Chondrocyte (in vitro differentiated cells): ENCODE measurements around the gene SPON1. TPM values are rescaled to one million over a fixed set of nuclear protein-coding genes. Genes with fewer than 3 reads are reported as not detected.

ENCODE experiments used
- DNase-seq: peaks from one replicate; pipeline ENCODE4 v3.0.0; 2021; ENCODE audit warnings: mixed read lengths, low spot score
- H3K27ac Mint-ChIP-seq: one replicate; pipeline ENCODE4 v1.8.0; 2021; ENCODE audit warnings: mild to moderate bottlenecking, moderate library complexity, mixed read lengths; ENCODE audit not compliant: unreplicated experiment
- H3K27me3 Mint-ChIP-seq: 2 replicates; pipeline ENCODE4 v1.8.0; 2021; ENCODE audit warnings: low read depth, mixed read lengths
- H3K36me3 Mint-ChIP-seq: 2 replicates; pipeline ENCODE4 v1.8.0; 2021; ENCODE audit warnings: low read depth, mixed read lengths
- H3K4me1 Mint-ChIP-seq: 2 replicates; pipeline ENCODE4 v1.8.0; 2021; ENCODE audit warnings: low read depth, mild to moderate bottlenecking, mixed read lengths
- H3K4me3 Mint-ChIP-seq: one replicate; pipeline ENCODE4 v1.8.0; 2021; ENCODE audit warnings: mild to moderate bottlenecking, moderate library complexity, mixed read lengths; ENCODE audit not compliant: unreplicated experiment
- H3K9me3 Mint-ChIP-seq: 2 replicates; pipeline ENCODE4 v1.8.0; 2021; ENCODE audit warnings: low read depth, mixed read lengths
- total RNA-seq: library from RNA; stranded (reverse); gene quantifications from 3 replicates; pipeline ENCODE4 v1.2.1, GENCODE V29; 2021
- TF ChIP-seq, protein P1 (sequence below): fragments of 200-600 bp; sonication (generic); IDR thresholded peaks from 2 replicates; pipeline ENCODE4 v1.5.0; 2021; ENCODE audit warnings: antibody characterized with exemption, mild to moderate bottlenecking, moderate library complexity

The SPON1 gene
- total RNA-seq, 1 donor from 2014 or later: 0.10 TPM

DNA sequence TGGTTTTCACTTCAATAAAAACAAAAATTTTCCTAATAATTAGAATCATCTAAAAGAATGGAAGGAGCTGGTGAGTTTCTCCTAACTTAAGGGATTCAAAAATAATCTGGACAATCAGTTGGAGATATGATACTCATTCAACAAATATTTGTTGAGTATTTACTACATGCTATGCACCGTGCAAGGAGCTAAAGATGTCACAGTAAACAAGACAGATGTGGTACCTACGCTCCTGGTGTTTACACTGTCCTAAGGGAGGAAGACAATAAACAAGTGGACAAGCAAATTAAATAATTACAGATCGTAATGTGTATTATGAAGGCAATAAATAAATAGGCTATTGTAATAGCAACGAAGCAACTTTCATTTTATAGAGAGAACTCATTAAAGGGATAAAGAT, 9.9 kb upstream of the SPON1 start:
- TF ChIP-seq, protein P1, sequence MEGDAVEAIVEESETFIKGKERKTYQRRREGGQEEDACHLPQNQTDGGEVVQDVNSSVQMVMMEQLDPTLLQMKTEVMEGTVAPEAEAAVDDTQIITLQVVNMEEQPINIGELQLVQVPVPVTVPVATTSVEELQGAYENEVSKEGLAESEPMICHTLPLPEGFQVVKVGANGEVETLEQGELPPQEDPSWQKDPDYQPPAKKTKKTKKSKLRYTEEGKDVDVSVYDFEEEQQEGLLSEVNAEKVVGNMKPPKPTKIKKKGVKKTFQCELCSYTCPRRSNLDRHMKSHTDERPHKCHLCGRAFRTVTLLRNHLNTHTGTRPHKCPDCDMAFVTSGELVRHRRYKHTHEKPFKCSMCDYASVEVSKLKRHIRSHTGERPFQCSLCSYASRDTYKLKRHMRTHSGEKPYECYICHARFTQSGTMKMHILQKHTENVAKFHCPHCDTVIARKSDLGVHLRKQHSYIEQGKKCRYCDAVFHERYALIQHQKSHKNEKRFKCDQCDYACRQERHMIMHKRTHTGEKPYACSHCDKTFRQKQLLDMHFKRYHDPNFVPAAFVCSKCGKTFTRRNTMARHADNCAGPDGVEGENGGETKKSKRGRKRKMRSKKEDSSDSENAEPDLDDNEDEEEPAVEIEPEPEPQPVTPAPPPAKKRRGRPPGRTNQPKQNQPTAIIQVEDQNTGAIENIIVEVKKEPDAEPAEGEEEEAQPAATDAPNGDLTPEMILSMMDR: no peak
- Mint-ChIP-seq H3K4me1 (no peaks in the 10 kb centered on the region), H3K9me3 (no peaks in the 10 kb centered on the region), H3K4me3 (no peak overlapping the region), H3K27me3 (peaks cover 36% of the 10 kb centered on the region), H3K27ac (no peak overlapping the region), H3K36me3 (no peaks in the 10 kb centered on the region)
- DNase-seq: no peak

DNA sequence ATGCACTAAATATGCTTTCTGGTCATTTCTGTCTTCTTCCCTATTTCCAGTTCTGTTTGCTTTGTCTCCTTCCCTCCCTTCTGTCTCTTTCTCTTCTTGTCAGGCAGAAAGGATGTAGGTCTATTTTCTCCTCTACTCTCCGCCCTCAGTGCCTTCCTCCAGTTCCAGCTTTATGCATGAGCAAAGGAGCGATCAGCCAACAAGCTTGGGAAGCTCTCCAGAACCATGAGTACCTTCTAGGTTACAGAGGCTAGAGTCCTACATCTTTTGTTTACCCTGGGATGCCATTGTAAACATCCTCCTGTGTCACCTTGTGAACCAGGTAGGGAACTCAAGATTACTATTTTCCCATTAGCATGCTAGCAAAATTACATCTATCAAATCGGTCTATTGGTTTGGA, 7.9 kb upstream of the SPON1 start:
- no peaks in the 10 kb centered on the region for H3K36me3 Mint-ChIP-seq
- H3K27me3 Mint-ChIP-seq: peaks cover 41% of the 10 kb centered on the region
- H3K9me3 Mint-ChIP-seq: no peaks in the 10 kb centered on the region
- H3K4me1 Mint-ChIP-seq: no peaks in the 10 kb centered on the region
- no peak overlapping the region for H3K27ac Mint-ChIP-seq
- no peak overlapping the region for H3K4me3 Mint-ChIP-seq
- DNase-seq: no peak
- TF ChIP-seq, protein P1: no peak

DNA sequence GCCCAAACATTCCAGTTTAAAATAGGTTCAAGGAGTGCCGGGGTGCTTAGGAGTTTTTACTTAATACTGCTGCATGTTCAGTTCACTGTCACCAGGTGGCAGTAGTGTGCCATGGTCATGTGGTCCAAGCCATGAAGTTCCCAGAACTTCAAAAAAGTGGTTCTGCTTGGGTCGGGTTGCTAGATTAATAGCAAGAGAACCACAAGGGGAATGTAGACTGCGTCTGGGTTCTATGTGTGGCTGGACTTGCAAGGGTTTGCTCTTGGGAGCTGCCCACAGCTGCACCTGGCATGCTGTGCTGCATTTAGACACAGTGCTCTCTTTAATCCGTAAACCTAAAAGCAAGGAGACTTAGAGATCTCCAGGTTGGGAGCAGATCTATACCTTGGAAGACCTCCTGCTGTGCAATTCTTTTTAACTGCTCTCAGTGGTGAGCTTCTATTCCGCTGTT, 6.5 kb upstream of the SPON1 start:
- Mint-ChIP-seq H3K9me3 (no peaks in the 10 kb centered on the region), H3K4me3 (no peak overlapping the region), H3K27ac (no peak overlapping the region), H3K36me3 (no peaks in the 10 kb centered on the region), H3K27me3 (peaks cover 46% of the 10 kb centered on the region), H3K4me1 (no peaks in the 10 kb centered on the region)
- TF ChIP-seq, protein P1: peak; percentile 97
- no peak for DNase-seq

DNA sequence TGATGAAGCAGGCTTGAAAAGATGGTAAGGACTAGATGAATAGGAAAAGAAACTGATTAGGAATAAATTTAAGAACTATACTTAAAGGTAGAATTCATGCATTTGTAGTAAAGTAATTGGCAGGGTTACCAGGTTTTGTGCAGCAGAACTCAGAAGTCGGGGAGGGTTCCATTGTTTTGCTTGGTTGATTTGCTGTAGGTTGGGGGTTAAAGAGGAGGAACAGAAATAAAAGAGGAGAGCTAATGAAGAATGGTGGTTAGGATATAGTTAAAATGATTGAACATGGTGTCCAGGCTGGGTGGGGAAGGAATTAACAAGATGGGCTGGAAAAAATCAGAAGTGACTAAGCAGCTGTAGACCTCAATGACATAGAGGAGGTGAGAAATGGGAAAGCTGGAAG, 5.5 kb upstream of the SPON1 start:
- H3K4me3 Mint-ChIP-seq: no peak overlapping the region
- no peak for DNase-seq
- H3K36me3 Mint-ChIP-seq: no peaks in the 10 kb centered on the region
- H3K9me3 Mint-ChIP-seq: no peaks in the 10 kb centered on the region
- peaks cover 49% of the 10 kb centered on the region for H3K27me3 Mint-ChIP-seq
- no peaks in the 10 kb centered on the region for H3K4me1 Mint-ChIP-seq
- H3K27ac Mint-ChIP-seq: no peak overlapping the region
- TF ChIP-seq, protein P1: no peak

DNA sequence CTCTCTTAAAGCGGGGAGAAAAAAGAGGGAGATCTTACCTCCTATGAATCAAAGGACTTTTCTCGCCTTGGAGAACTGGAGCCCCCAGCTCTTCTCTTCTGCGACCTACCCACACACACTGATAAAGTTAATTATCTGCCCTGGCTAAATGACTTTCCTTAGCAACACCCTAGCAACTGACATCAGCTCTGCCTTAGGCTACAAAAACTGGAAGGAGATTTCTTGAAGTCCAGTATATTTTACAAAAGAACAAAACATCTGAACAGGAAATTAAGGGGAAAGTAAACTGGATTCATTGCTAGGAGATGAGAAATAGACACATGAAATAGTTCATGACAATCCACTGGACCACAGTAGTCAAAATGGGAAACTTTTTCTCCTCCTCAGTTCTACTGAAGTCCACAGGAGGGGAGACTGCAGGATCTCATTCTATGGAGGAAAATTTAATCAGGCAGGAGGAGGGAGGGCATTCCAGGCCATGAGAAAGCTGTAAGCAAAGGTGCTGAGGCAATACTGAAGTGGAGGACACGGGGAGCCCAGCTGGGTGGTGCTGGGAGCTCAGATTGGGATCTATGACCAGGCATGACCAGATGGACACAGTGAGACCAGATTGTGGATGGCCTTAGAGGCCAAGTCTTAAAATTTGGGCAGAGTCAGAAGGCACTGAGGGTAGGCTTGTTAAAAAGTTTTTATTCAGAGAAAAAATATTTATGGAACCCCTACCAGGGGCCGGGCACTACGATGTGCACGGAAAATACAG, 3.7 kb upstream of the SPON1 start:
- no peak overlapping the region for H3K4me3 Mint-ChIP-seq
- no peaks in the 10 kb centered on the region for H3K36me3 Mint-ChIP-seq
- H3K27me3 Mint-ChIP-seq: peaks cover 39% of the 10 kb centered on the region
- TF ChIP-seq, protein P1: no peak
- H3K4me1 Mint-ChIP-seq: peaks cover 2% of the 10 kb centered on the region
- H3K9me3 Mint-ChIP-seq: no peaks in the 10 kb centered on the region
- no peak for DNase-seq
- H3K27ac Mint-ChIP-seq: no peak overlapping the region
